IPS-NIHi11 (cell line): ENCODE results near the gene CDK4.

Source experiments
- DNase-seq: peaks from one replicate; pipeline ENCODE4 v3.0.0; 2012; ENCODE audit warnings: mixed read lengths, low spot score

CDK4 gene

GRCh38 chr12:57700317-57700716, 51.8 kb downstream of the CDK4 start:
- DNase-seq: no peak

- no peak for DNase-seq
Observed at GRCh38 chr12:57698414-57698813, 53.7 kb downstream of the CDK4 start.
